Stimulated activated CD4-positive, alpha-beta T cell treated with anti-CD3 and anti-CD28 coated beads, Interleukin-12 subunit alpha, Interleukin-12 subunit beta, amount 100 ng/mL, for 4 hours (primary cell): ENCODE results near the gene SLC25A27.
"Not testable (repeated sequence)": the region's sequence is repeated elsewhere in the genome, so short reads cannot be mapped to it uniquely, and the experiment has no call there.

Source experiments
- DNase-seq: peaks from one replicate; pipeline ENCODE4 v3.0.0-alpha.2; 2020

Gene SLC25A27

GRCh38 chr6:46652603-46653438 lies at the start of gene SLC25A27, which contains the start of gene CYP39A1:
TSS of gene SLC25A27 (plus strand) at chr6:46652975. CDS start at chr6:46653193, 218 bp downstream.
TSS of gene CYP39A1 (minus strand) at chr6:46652818. CDS start at chr6:46652582, 236 bp downstream.
- peak; percentile 79 for DNase-seq

GRCh38 chr6:46605091-46605797 lies 47.5 kb upstream of the SLC25A27 start:
- no peak for DNase-seq

- DNase-seq = no peak
These were observed 46.4 kb upstream of the SLC25A27 start for GRCh38 chr6:46606338-46606737.

GRCh38 chr6:46610862-46611553 lies 41.8 kb upstream of the SLC25A27 start:
- no peak for DNase-seq

- DNase-seq = no peak
These were observed 40.1 kb upstream of the SLC25A27 start for GRCh38 chr6:46612645-46613044.

GRCh38 chr6:46618726-46619125 lies 34.0 kb upstream of the SLC25A27 start:
- DNase-seq = no peak

GRCh38 chr6:46626228-46626909 lies 26.4 kb upstream of the SLC25A27 start:
- no peak for DNase-seq

- DNase-seq = no peak
These were observed 25.8 kb upstream of the SLC25A27 start for GRCh38 chr6:46626976-46627375.

- DNase-seq = no peak
These were observed 24.3 kb upstream of the SLC25A27 start for GRCh38 chr6:46628498-46628897.

GRCh38 chr6:46628976-46629375 lies 23.8 kb upstream of the SLC25A27 start:
- DNase-seq = no peak

GRCh38 chr6:46629691-46630090 lies 23.1 kb upstream of the SLC25A27 start:
- no peak for DNase-seq

- DNase-seq = no peak
These were observed 20.7 kb upstream of the SLC25A27 start for GRCh38 chr6:46632053-46632452.

GRCh38 chr6:46635462-46635861 lies 17.3 kb upstream of the SLC25A27 start:
- no peak for DNase-seq

GRCh38 chr6:46637145-46637544 lies 15.6 kb upstream of the SLC25A27 start:
- no peak for DNase-seq

- DNase-seq = no peak
These were observed 14.8 kb upstream of the SLC25A27 start for GRCh38 chr6:46637933-46638332.

- DNase-seq = no peak
These were observed 14.1 kb upstream of the SLC25A27 start for GRCh38 chr6:46638650-46639049.

- no peak for DNase-seq
These were observed 9.6 kb upstream of the SLC25A27 start for GRCh38 chr6:46642928-46643751.

- no peak for DNase-seq
These were observed 7.5 kb upstream of the SLC25A27 start for GRCh38 chr6:46645265-46645664.

GRCh38 chr6:46648108-46648507 lies 4.7 kb upstream of the SLC25A27 start:
- DNase-seq = not testable (repeated sequence)

GRCh38 chr6:46648869-46649492 lies 3.8 kb upstream of the SLC25A27 start:
- DNase-seq = no peak

- no peak for DNase-seq
These were observed 1.8 kb upstream of the SLC25A27 start for GRCh38 chr6:46651006-46651405.
